ENCODE results near the gene ZNF555. TPM values are rescaled to one million over a fixed set of nuclear protein-coding genes. Genes with fewer than 3 reads are reported as not detected.

ZNF555 gene
- total and polyA plus RNA-seq, 10 donors: 1.4 to 10.8 (median 7.2) TPM

DNA sequence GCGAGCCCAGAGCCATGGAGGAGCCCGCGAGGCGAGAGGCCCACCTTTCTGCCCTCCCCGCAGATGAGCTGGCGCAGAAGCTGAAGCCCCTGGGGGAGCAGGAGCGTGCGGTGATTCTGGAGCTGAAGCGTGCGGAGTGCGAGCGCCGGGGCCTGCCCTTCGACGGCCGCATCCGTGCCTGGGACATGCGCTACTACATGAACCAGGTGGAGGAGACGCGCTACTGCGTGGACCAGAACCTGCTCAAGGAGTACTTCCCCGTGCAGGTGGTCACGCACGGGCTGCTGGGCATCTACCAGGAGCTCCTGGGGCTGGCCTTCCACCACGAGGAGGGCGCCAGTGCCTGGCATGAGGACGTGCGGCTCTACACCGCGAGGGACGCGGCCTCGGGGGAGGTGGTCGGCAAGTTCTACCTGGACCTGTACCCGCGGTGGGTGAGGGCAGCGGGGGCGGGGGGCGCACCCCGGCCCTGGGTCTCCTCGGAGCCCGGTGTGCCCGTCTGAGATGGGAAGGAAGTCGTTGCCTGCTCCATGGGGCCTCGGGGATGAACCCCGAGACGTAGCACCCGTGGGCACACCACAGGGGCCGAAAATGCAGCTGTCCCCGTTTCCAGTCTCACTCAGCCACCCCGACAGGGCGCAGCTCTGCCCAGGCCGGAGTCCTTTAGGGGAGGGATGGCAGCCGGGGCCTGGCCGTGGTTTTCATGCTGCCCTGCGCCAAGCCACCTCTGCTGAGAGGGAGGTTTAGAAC lies 33.7 kb upstream of the ZNF555 start:
- TF ChIP-seq POLR2AphosphoS5 (IDR thresholded peaks at IDR 0.05) (no peak), POLR2A (IDR thresholded peaks at IDR 0.05) (no peak)
- TF ChIP-seq, protein P1, sequence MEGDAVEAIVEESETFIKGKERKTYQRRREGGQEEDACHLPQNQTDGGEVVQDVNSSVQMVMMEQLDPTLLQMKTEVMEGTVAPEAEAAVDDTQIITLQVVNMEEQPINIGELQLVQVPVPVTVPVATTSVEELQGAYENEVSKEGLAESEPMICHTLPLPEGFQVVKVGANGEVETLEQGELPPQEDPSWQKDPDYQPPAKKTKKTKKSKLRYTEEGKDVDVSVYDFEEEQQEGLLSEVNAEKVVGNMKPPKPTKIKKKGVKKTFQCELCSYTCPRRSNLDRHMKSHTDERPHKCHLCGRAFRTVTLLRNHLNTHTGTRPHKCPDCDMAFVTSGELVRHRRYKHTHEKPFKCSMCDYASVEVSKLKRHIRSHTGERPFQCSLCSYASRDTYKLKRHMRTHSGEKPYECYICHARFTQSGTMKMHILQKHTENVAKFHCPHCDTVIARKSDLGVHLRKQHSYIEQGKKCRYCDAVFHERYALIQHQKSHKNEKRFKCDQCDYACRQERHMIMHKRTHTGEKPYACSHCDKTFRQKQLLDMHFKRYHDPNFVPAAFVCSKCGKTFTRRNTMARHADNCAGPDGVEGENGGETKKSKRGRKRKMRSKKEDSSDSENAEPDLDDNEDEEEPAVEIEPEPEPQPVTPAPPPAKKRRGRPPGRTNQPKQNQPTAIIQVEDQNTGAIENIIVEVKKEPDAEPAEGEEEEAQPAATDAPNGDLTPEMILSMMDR (IDR thresholded peaks at IDR 0.05 in 8 of 11, conservative IDR thresholded peaks at IDR 0.05 in 3 of 11): no peak
- Histone ChIP-seq H3K4me1 (no peaks in the 10 kb centered on the region), H3K27ac (no peak overlapping the region), H3K9me3 (no peaks in the 10 kb centered on the region), H3K27me3 (replicated peaks in 1 of 7) (no peaks in the 10 kb centered on the region), H3K4me3 (no peak overlapping the region), H3K36me3 (peaks cover 0 to 100% (median 71%) of the 10 kb centered on the region in 6 donors)
- 95 to 96% (median 96%) methylated on average over 37 to 56 of the region's 56 CpGs for WGBS, 5 donors
- DNase-seq: no peak
- intact Hi-C loops (cut with DNase I; ENCODE audit: low total_unique reads): no loop called here

DNA sequence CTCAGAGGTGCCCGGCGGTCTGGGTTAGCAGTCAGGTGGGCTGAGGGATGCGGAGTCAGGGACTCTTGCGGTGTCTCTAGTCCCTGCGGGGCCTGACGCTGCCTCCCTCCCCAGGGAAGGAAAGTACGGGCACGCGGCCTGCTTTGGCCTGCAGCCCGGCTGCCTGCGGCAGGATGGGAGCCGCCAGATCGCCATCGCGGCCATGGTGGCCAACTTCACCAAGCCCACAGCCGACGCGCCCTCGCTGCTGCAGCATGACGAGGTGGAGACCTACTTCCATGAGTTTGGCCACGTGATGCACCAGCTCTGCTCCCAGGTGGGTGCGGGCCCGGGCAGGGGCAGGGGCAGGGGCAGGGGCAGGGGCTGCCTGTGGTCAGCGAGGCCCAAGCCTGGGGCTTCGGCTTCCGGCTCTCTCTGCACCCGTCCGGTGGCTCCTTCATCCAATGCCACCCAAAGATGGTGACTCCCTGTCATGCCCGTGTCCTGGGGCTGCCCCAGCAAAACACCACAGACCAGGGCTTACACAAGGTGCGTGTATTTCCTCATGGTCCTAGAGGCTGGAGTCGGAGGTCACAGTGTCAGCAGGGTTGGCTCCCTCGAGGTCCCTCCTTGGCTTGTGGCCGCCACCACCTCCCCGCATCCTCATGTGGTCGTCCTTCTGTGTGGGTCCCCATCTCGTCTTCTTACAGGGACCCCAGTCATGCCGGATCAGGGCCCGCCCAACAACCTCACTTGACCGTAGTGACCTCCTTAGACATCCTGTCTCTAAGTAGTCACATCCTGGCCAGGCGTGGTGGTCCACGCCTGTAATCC lies 32.9 kb upstream of the ZNF555 start:
- no peaks in the 10 kb centered on the region for H3K27me3 ChIP-seq (replicated peaks in 1 of 7)
- H3K27ac ChIP-seq: no peak overlapping the region
- DNase-seq: no peak
- no peak overlapping the region for H3K4me3 ChIP-seq
- peaks cover 0 to 100% (median 70%) of the 10 kb centered on the region in 6 donors for H3K36me3 ChIP-seq
- intact Hi-C loops (cut with DNase I; ENCODE audit: low total_unique reads): no loop called here
- no peaks in the 10 kb centered on the region for H3K9me3 ChIP-seq
- no peak for TF ChIP-seq POLR2A (IDR thresholded peaks at IDR 0.05)
- TF ChIP-seq, protein P1 (IDR thresholded peaks at IDR 0.05 in 8 of 11, conservative IDR thresholded peaks at IDR 0.05 in 3 of 11): no peak
- TF ChIP-seq POLR2AphosphoS5 (IDR thresholded peaks at IDR 0.05): no peak
- H3K4me1 ChIP-seq: no peaks in the 10 kb centered on the region
- 89 to 95% (median 93%) methylated on average over 14 to 41 of the region's 41 CpGs for WGBS, 5 donors

DNA sequence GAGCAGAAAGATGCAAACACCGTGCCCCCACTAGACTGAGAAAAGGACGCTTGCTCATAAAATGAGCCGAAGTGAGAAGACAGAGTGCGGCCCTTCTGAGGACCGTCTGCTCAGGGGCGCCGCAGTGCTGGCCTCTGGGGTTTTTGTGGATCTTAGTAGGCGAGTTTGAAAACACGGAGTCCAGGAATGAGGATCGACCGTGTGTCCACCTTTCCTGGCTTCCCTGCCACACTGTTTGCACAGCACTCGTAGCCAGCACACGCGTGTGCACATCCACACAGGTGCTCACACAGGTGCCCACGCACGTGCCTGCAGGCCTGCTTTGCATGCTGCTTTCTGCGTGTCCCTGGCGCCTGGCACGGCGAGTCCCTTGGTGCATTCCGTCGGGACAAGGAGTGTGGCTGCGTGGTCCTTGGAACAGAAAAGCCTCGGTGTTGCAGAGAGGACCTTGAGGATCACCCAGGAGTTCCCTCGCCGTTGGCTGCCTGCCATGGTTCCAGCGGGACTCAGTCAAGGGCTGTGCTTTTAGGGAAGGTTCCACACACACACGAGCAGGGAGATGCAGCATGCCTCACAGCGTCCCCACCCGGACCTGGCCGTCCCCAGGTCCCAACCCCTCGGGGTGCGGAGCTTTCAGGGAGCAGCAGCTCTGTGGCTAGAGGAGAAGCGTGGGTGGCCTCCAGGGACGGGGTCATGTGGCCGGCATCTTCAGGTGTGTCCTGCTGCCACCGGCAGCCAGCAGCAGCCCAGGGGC lies 31.7 kb upstream of the ZNF555 start:
- Histone ChIP-seq H3K4me3 (no peak overlapping the region), H3K27me3 (replicated peaks in 1 of 7) (no peaks in the 10 kb centered on the region), H3K4me1 (no peaks in the 10 kb centered on the region), H3K36me3 (peaks cover 0 to 100% (median 73%) of the 10 kb centered on the region in 6 donors), H3K9me3 (no peaks in the 10 kb centered on the region), H3K27ac (no peak overlapping the region)
- DNase-seq: no peak
- 93 to 96% (median 94%) methylated on average over 28 to 37 of the region's 37 CpGs for WGBS, 5 donors
- TF ChIP-seq POLR2AphosphoS5 (IDR thresholded peaks at IDR 0.05): peak in 1 of 3 donors; percentile 9
- TF ChIP-seq, protein P1 (IDR thresholded peaks at IDR 0.05 in 8 of 11, conservative IDR thresholded peaks at IDR 0.05 in 3 of 11): no peak
- intact Hi-C loops (cut with DNase I; ENCODE audit: low total_unique reads): no loop called here
